ENCODE data around the gene TOP3B. TPM values are rescaled to one million over a fixed set of nuclear protein-coding genes. Genes with fewer than 3 reads are reported as not detected.

TOP3B gene
- total and polyA plus RNA-seq, 9 of the 15 experiments (the other 6 are each of a cell fraction or from before 2014, with no cell fraction given) = 3.0 to 188 (median 112) TPM

DNA sequence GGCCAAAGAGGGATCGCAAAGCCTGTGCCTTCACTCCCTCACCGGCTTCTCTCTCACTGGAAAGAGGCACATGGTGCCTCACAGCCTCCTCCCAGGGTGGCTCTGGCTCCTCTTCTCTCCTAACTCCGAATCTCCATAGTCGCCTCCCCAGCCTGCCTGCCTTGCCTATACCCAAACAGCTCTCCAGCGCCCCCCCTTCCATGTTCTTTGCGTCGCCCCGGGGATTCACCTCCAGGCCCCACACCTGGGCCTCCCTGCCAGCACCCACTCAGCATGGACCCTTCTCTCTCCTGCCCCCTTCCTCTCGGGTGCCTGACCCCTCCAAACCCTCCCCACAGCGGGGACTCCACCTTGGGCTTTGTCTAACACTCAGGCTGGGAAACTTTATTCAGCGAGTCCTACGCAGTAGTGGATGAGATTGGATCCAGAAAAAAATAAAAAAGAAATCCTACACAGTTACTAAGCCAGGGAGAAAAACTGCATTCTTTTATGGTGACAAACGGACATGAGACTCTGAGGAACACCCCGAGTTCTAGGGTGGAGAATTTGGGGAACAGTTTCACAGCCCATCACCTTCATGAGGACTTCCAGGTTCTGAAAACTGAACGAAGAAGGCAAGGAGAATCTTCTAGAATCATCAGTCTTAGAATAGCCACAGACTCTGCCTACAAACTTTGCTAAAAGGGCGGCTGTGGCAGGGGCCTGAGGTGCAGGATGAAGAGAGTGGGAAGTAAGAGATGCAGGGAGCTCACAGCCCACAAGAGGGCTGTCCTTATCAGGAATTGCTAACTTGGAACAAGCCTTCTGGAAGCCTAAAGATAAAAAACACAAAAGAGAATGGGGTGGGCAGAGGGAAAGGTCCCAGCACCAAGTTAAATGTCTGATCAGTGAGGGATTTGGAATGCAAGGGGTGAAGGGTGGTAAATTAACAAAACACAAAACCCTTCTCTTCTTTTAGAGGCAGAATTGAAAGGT lies 35.3 kb downstream of the TOP3B start (continued):
- TF ChIP-seq, protein P1, sequence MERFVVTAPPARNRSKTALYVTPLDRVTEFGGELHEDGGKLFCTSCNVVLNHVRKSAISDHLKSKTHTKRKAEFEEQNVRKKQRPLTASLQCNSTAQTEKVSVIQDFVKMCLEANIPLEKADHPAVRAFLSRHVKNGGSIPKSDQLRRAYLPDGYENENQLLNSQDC (CRISPR knock-in tag; IDR thresholded peaks at IDR 0.05) = no peak
- TF ChIP-seq, protein P2, sequence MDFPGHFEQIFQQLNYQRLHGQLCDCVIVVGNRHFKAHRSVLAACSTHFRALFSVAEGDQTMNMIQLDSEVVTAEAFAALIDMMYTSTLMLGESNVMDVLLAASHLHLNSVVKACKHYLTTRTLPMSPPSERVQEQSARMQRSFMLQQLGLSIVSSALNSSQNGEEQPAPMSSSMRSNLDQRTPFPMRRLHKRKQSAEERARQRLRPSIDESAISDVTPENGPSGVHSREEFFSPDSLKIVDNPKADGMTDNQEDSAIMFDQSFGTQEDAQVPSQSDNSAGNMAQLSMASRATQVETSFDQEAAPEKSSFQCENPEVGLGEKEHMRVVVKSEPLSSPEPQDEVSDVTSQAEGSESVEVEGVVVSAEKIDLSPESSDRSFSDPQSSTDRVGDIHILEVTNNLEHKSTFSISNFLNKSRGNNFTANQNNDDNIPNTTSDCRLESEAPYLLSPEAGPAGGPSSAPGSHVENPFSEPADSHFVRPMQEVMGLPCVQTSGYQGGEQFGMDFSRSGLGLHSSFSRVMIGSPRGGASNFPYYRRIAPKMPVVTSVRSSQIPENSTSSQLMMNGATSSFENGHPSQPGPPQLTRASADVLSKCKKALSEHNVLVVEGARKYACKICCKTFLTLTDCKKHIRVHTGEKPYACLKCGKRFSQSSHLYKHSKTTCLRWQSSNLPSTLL (IDR thresholded peaks at IDR 0.05) = no peak
- TF ChIP-seq NFXL1 (CRISPR knock-in tag; IDR thresholded peaks at IDR 0.05) (no peak), SMAD3 (CRISPR knock-in tag; conservative IDR thresholded peaks at IDR 0.05) (no peak), CREBBP (IDR thresholded peaks at IDR 0.05; ENCODE audit: low read depth, low read length) (no peak), ARHGAP35 (IDR thresholded peaks at IDR 0.05; ENCODE audit: partially characterized antibody) (no peak), SPI1 (IDR thresholded peaks at IDR 0.05; ENCODE audit: borderline replicate concordance, low read depth, low read length) (0 out of 2 replicates have a peak, but pooled peaks have one; percentile 1), KLF1 (tag; IDR thresholded peaks at IDR 0.05) (no peak), JUN (IDR thresholded peaks at IDR 0.05; ENCODE audit: borderline replicate concordance, low read depth, low read length) (peak; percentile 70; the same call in 1 of the 2 replicates), JUN (CRISPR knock-in tag; IDR thresholded peaks at IDR 0.05; ENCODE audit: borderline replicate concordance) (no peak), NFIX (CRISPR knock-in tag; IDR thresholded peaks at IDR 0.05; ENCODE audit: low read depth) (no peak), PRMT5 (CRISPR knock-in tag; IDR thresholded peaks at IDR 0.05) (no peak)
- TF ChIP-seq, protein P3, sequence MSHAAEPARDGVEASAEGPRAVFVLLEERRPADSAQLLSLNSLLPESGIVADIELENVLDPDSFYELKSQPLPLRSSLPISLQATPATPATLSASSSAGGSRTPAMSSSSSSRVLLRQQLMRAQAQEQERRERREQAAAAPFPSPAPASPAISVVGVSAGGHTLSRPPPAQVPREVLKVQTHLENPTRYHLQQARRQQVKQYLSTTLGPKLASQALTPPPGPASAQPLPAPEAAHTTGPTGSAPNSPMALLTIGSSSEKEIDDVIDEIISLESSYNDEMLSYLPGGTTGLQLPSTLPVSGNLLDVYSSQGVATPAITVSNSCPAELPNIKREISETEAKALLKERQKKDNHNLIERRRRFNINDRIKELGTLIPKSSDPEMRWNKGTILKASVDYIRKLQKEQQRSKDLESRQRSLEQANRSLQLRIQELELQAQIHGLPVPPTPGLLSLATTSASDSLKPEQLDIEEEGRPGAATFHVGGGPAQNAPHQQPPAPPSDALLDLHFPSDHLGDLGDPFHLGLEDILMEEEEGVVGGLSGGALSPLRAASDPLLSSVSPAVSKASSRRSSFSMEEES (CRISPR knock-in tag; IDR thresholded peaks at IDR 0.05) = no peak
- TF ChIP-seq, protein P4, sequence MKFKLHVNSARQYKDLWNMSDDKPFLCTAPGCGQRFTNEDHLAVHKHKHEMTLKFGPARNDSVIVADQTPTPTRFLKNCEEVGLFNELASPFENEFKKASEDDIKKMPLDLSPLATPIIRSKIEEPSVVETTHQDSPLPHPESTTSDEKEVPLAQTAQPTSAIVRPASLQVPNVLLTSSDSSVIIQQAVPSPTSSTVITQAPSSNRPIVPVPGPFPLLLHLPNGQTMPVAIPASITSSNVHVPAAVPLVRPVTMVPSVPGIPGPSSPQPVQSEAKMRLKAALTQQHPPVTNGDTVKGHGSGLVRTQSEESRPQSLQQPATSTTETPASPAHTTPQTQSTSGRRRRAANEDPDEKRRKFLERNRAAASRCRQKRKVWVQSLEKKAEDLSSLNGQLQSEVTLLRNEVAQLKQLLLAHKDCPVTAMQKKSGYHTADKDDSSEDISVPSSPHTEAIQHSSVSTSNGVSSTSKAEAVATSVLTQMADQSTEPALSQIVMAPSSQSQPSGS (CRISPR knock-in tag; IDR thresholded peaks at IDR 0.05) = no peak
- TF ChIP-seq, protein P5, sequence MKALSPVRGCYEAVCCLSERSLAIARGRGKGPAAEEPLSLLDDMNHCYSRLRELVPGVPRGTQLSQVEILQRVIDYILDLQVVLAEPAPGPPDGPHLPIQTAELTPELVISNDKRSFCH (CRISPR knock-in tag; IDR thresholded peaks at IDR 0.05) = no peak
- TF ChIP-seq, protein P5 (tag; IDR thresholded peaks at IDR 0.05) = no peak
- TF ChIP-seq, protein P6, sequence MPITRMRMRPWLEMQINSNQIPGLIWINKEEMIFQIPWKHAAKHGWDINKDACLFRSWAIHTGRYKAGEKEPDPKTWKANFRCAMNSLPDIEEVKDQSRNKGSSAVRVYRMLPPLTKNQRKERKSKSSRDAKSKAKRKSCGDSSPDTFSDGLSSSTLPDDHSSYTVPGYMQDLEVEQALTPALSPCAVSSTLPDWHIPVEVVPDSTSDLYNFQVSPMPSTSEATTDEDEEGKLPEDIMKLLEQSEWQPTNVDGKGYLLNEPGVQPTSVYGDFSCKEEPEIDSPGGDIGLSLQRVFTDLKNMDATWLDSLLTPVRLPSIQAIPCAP (CRISPR knock-in tag; IDR thresholded peaks at IDR 0.05; ENCODE audit: borderline replicate concordance) = no peak
- TF ChIP-seq, protein P7, sequence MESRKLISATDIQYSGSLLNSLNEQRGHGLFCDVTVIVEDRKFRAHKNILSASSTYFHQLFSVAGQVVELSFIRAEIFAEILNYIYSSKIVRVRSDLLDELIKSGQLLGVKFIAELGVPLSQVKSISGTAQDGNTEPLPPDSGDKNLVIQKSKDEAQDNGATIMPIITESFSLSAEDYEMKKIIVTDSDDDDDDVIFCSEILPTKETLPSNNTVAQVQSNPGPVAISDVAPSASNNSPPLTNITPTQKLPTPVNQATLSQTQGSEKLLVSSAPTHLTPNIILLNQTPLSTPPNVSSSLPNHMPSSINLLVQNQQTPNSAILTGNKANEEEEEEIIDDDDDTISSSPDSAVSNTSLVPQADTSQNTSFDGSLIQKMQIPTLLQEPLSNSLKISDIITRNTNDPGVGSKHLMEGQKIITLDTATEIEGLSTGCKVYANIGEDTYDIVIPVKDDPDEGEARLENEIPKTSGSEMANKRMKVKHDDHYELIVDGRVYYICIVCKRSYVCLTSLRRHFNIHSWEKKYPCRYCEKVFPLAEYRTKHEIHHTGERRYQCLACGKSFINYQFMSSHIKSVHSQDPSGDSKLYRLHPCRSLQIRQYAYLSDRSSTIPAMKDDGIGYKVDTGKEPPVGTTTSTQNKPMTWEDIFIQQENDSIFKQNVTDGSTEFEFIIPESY (CRISPR knock-in tag; IDR thresholded peaks at IDR 0.05) = no peak
